ENCODE results near the gene PADI6. TPM values are rescaled to one million over a fixed set of nuclear protein-coding genes. Genes with fewer than 3 reads are reported as not detected.

Gene PADI6
- total and polyA plus RNA-seq, 10 of the 15 experiments (the other 5 are each of a cell fraction or from before 2014, with no cell fraction given), result not detected

DNA sequence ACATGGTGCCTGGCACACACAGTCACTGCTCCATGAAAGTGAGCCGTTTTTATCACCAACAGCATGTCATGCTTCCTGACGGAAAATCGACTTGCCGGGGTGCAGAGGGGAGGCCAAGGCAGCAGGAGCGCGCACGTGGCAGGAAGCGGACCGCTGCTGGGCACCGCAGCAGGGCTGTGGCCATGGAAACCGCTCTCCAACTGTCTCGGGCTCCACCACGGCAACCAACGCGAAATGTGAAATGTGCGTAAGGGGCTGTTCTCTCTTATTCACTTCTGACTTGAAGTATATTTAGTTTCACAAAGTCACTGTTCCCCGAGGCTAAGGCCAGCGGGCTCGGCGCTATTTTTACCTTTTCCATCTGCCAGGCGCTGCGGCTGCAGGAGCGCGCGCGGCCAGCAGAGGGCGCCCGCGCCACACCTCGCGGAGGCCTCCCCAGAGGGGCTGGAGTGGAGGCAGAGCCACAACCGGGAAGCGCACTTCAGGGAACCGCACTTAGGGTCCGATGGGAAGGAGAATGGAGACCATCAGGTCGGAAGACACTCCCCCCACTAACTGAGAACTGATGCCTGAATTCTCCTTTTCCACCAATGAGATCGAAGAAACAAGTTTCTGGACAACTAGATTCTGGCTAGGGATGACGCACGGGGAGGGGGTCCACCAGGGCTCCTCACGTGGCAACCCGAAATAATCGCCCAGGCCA, 47.8 kb downstream of the PADI6 start (continued):
- TF ChIP-seq, protein P1, sequence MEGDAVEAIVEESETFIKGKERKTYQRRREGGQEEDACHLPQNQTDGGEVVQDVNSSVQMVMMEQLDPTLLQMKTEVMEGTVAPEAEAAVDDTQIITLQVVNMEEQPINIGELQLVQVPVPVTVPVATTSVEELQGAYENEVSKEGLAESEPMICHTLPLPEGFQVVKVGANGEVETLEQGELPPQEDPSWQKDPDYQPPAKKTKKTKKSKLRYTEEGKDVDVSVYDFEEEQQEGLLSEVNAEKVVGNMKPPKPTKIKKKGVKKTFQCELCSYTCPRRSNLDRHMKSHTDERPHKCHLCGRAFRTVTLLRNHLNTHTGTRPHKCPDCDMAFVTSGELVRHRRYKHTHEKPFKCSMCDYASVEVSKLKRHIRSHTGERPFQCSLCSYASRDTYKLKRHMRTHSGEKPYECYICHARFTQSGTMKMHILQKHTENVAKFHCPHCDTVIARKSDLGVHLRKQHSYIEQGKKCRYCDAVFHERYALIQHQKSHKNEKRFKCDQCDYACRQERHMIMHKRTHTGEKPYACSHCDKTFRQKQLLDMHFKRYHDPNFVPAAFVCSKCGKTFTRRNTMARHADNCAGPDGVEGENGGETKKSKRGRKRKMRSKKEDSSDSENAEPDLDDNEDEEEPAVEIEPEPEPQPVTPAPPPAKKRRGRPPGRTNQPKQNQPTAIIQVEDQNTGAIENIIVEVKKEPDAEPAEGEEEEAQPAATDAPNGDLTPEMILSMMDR (IDR thresholded peaks at IDR 0.05 in 2 of 3, conservative IDR thresholded peaks at IDR 0.05 in 1 of 3; ENCODE audit: control insufficient read depth in 2 of 3, extremely low read depth in 1 of 3, insufficient read depth in 1 of 3, low read depth in 3 of 3, low read length in 3 of 3), result peak; percentile 96 to 99 (median 97); a peak in 5 of 6 replicates
- TF ChIP-seq IKZF1 (conservative IDR thresholded peaks at IDR 0.05), result peak; percentile 61
- 0 out of 2 replicates have a peak, but pooled peaks have one; percentile 26 for TF ChIP-seq LARP7 (IDR thresholded peaks at IDR 0.05)
- TF ChIP-seq, protein P2, sequence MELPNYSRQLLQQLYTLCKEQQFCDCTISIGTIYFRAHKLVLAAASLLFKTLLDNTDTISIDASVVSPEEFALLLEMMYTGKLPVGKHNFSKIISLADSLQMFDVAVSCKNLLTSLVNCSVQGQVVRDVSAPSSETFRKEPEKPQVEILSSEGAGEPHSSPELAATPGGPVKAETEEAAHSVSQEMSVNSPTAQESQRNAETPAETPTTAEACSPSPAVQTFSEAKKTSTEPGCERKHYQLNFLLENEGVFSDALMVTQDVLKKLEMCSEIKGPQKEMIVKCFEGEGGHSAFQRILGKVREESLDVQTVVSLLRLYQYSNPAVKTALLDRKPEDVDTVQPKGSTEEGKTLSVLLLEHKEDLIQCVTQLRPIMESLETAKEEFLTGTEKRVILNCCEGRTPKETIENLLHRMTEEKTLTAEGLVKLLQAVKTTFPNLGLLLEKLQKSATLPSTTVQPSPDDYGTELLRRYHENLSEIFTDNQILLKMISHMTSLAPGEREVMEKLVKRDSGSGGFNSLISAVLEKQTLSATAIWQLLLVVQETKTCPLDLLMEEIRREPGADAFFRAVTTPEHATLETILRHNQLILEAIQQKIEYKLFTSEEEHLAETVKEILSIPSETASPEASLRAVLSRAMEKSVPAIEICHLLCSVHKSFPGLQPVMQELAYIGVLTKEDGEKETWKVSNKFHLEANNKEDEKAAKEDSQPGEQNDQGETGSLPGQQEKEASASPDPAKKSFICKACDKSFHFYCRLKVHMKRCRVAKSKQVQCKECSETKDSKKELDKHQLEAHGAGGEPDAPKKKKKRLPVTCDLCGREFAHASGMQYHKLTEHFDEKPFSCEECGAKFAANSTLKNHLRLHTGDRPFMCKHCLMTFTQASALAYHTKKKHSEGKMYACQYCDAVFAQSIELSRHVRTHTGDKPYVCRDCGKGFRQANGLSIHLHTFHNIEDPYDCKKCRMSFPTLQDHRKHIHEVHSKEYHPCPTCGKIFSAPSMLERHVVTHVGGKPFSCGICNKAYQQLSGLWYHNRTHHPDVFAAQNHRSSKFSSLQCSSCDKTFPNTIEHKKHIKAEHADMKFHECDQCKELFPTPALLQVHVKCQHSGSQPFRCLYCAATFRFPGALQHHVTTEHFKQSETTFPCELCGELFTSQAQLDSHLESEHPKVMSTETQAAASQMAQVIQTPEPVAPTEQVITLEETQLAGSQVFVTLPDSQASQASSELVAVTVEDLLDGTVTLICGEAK (IDR thresholded peaks at IDR 0.05; ENCODE audit: borderline replicate concordance), result no peak
- peak; percentile 83 for TF ChIP-seq RAD21 (IDR thresholded peaks at IDR 0.05; ENCODE audit: insufficient read depth, low read depth, low read length)
- TF ChIP-seq SMARCA5 (IDR thresholded peaks at IDR 0.05), result peak; percentile 70; the same call in 1 of the 2 replicates
